Mammary epithelial cell (primary cell): ENCODE results near the gene TCEANC.

Experiments used
- EZH2 ChIP-seq: IDR thresholded peaks from 2 replicates; pipeline ENCODE4 v1.6.1; 2012; ENCODE audit warnings: low read length, inconsistent platforms, borderline replicate concordance
- TF ChIP-seq, protein P1 (sequence below), 2 donors: IDR thresholded peaks in 1 of 2; conservative IDR thresholded peaks in 1 of 2; 2 replicates each; pipeline ENCODE4 v1.5.1; 2011 to 2012; ENCODE audit warnings: inconsistent platforms in 2 of 2, low read length in 2 of 2, mild to moderate bottlenecking in 2 of 2, control low read depth in 1 of 2, low read depth in 1 of 2; ENCODE audit not compliant: insufficient read depth in 1 of 2; ENCODE audit errors: extremely low read depth in 1 of 2

GRCh38 chrX:13650318-13650717 is 2.6 kb upstream of the TCEANC start:
- TF ChIP-seq, protein P1, sequence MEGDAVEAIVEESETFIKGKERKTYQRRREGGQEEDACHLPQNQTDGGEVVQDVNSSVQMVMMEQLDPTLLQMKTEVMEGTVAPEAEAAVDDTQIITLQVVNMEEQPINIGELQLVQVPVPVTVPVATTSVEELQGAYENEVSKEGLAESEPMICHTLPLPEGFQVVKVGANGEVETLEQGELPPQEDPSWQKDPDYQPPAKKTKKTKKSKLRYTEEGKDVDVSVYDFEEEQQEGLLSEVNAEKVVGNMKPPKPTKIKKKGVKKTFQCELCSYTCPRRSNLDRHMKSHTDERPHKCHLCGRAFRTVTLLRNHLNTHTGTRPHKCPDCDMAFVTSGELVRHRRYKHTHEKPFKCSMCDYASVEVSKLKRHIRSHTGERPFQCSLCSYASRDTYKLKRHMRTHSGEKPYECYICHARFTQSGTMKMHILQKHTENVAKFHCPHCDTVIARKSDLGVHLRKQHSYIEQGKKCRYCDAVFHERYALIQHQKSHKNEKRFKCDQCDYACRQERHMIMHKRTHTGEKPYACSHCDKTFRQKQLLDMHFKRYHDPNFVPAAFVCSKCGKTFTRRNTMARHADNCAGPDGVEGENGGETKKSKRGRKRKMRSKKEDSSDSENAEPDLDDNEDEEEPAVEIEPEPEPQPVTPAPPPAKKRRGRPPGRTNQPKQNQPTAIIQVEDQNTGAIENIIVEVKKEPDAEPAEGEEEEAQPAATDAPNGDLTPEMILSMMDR (conservative IDR thresholded peaks at IDR 0.05 in 1 of 2, IDR thresholded peaks at IDR 0.05 in 1 of 2; ENCODE audit: extremely low read depth in 1 of 2, insufficient read depth in 1 of 2, low read depth in 1 of 2, low read length in 2 of 2): no peak
- TF ChIP-seq EZH2: no peak
